ENCODE measurements around the gene CLEC4G. TPM values are rescaled to one million over a fixed set of nuclear protein-coding genes. Genes with fewer than 3 reads are reported as not detected.

The CLEC4G gene
- total RNA-seq, 1 donor from 2014 or later: 10.1 TPM

Other genes with a start within 250 kb of the CLEC4G start
- 3.5 TPM for gene PEX11G, start 243.1 kb downstream of the CLEC4G start, total RNA-seq
- 59.1 TPM for gene ZNF358, start 216.0 kb downstream of the CLEC4G start, total RNA-seq
- gene MCOLN1, start 209.5 kb downstream of the CLEC4G start, total RNA-seq: 55.5 TPM
- gene PNPLA6, start 196.4 kb downstream of the CLEC4G start, total RNA-seq: 84.8 TPM
- gene CAMSAP3, start 136.2 kb downstream of the CLEC4G start, total RNA-seq: 0.32 TPM
- gene XAB2, start 102.6 kb downstream of the CLEC4G start, total RNA-seq: 19.5 TPM
- 98.6 TPM for gene PET100, start 102.3 kb downstream of the CLEC4G start, total RNA-seq
- not detected for gene PCP2, start 98.4 kb downstream of the CLEC4G start, total RNA-seq
- 60.4 TPM for gene STXBP2, start 95.0 kb downstream of the CLEC4G start, total RNA-seq
- 4.8 TPM for gene RETN, start 63.1 kb downstream of the CLEC4G start, total RNA-seq
- gene MCEMP1, start 55.0 kb downstream of the CLEC4G start, total RNA-seq: 9.1 TPM
- 107 TPM for gene TRAPPC5, start 51.3 kb downstream of the CLEC4G start, total RNA-seq
- 0.67 TPM for gene FCER2, start 30.0 kb downstream of the CLEC4G start, total RNA-seq
- gene CD209, start 15.4 kb upstream of the CLEC4G start, total RNA-seq: 63.5 TPM
- gene CLEC4M, start 31.1 kb upstream of the CLEC4G start, total RNA-seq: not detected
- gene EVI5L, start 98.1 kb upstream of the CLEC4G start, total RNA-seq: 15.4 TPM
- not detected for gene PRR36, start 142.3 kb upstream of the CLEC4G start, total RNA-seq
- gene LRRC8E, start 156.4 kb upstream of the CLEC4G start, total RNA-seq: 1.8 TPM
- 26.7 TPM for gene MAP2K7, start 171.8 kb upstream of the CLEC4G start, total RNA-seq
- gene TGFBR3L, start 182.7 kb upstream of the CLEC4G start, total RNA-seq: not detected
- 17.8 TPM for gene SNAPC2, start 188.2 kb upstream of the CLEC4G start, total RNA-seq
- 0.96 TPM for gene CTXN1, start 194.0 kb upstream of the CLEC4G start, total RNA-seq
- gene TIMM44, start 211.6 kb upstream of the CLEC4G start, total RNA-seq: 48.9 TPM

Measured in mesenteric fat pad (tissue), 1 donor.